HepG2 (cell line): ENCODE measurements around the gene CLEC7A. TPM values are rescaled to one million over a fixed set of nuclear protein-coding genes. Genes with fewer than 3 reads are reported as not detected.

ENCODE experiments used
- ATAC-seq: fragments of 200-7000 bp; cut with Tn5 transposase; 3 replicates; pipeline ENCODE4 v1.9.1; 2020; ENCODE audit warnings: mild to moderate bottlenecking, moderate library complexity
- BruUV-seq: library from RNA; stranded (reverse); fragments of 400-500 nt; replicated peaks from 2 replicates; lab custom pipeline; 2021; lab: Mats Ljungman, UMichigan
- CTCF ChIA-PET: fragments of 300-600 bp; formaldehyde crosslinking; extraction: SDS; loops from one replicate; lab custom pipeline; 2021; ENCODE audit warnings: low total read pairs, inconsistent platforms, low intra/inter-chr PET ratio; lab: Yijun Ruan, JAX
- POLR2A ChIA-PET: fragments of 350-600 bp; sonication (Branson Sonifier 250); formaldehyde crosslinking; loops from one replicate; lab custom pipeline; 2020; ENCODE audit warnings: antibody characterized with exemption, inconsistent platforms; lab: Yijun Ruan, JAX
- DNase-seq: peaks from one replicate; pipeline ENCODE4 v3.0.0-alpha.2; 2015; ENCODE audit warnings: low spot score
- FAIRE-seq: peaks from 3 replicates; lab custom pipeline; 2011; peaks lifted over from hg19 to GRCh38; lab: Jason Lieb, UNC
- H2AFZ ChIP-seq: one replicate; pipeline ENCODE4 v1.6.1; 2011; ENCODE audit warnings: low read length, inconsistent platforms
- H3K27ac ChIP-seq: fragments of 300-600 bp; 3 replicates; pipeline ENCODE4 v1.8.0; 2011; ENCODE audit warnings: mixed run types, mild to moderate bottlenecking, mixed read lengths, low read length, inconsistent platforms; ENCODE audit not compliant: insufficient read depth; ENCODE audit errors: extremely low read length
- H3K27me3 ChIP-seq, 2 experiments: fragments of 200-600 bp in 1 of 2; 2 replicates in 1 of 2; 3 replicates in 1 of 2; pipeline versions ENCODE4 v1.6.0 to v1.8.0; 2011; ENCODE audit warnings: low read length in 2 of 2, mild to moderate bottlenecking in 2 of 2, moderate library complexity in 2 of 2, inconsistent platforms in 1 of 2; ENCODE audit not compliant: insufficient read depth in 2 of 2, control insufficient read depth in 1 of 2
- H3K36me3 ChIP-seq, 2 experiments: fragments of 200-600 bp in 1 of 2; replicated peaks in 1 of 2; 2 replicates in 1 of 2; 3 replicates in 1 of 2; pipeline versions ENCODE4 v1.5.1 to v1.8.0; 2011; ENCODE audit warnings: low read length in 2 of 2, inconsistent platforms in 1 of 2; ENCODE audit not compliant: insufficient read depth in 2 of 2, control insufficient read depth in 1 of 2
- H3K4me1 ChIP-seq: 2 replicates; pipeline ENCODE4 v1.5.1; 2012; ENCODE audit warnings: low read length, inconsistent platforms; ENCODE audit not compliant: insufficient read depth
- H3K4me2 ChIP-seq: 2 replicates; pipeline ENCODE4 v1.6.0; 2011; ENCODE audit warnings: low read depth, low read length, inconsistent platforms
- H3K4me3 ChIP-seq, 3 experiments: fragments of 200-600 bp in 1 of 3; sonication (generic), shearing (Covaris generic) in 1 of 3; replicated peaks in 1 of 3; 2 replicates each; pipeline ENCODE4 v1.5.1; 2011 to 2016; ENCODE audit warnings: low read length in 3 of 3, inconsistent platforms in 2 of 3, low read depth in 2 of 3, mild to moderate bottlenecking in 2 of 3, control low read depth in 1 of 3, mixed read lengths in 1 of 3; ENCODE audit not compliant: insufficient read depth in 1 of 3
- H3K79me2 ChIP-seq: one replicate; pipeline ENCODE4 v1.6.1; 2011; ENCODE audit warnings: low read length, inconsistent platforms; ENCODE audit not compliant: insufficient read depth
- H3K9ac ChIP-seq: 2 replicates; pipeline ENCODE4 v1.6.0; 2011; ENCODE audit warnings: mild to moderate bottlenecking, low read depth, low read length, inconsistent platforms; ENCODE audit not compliant: insufficient read depth
- H3K9me3 ChIP-seq: 2 replicates; pipeline ENCODE4 v1.5.1; 2012; ENCODE audit warnings: mild to moderate bottlenecking, low read length
- H4K20me1 ChIP-seq: 2 replicates; pipeline ENCODE4 v1.6.0; 2011; ENCODE audit warnings: inconsistent platforms, mild to moderate bottlenecking, low read length, moderate library complexity; ENCODE audit not compliant: insufficient read depth
- FOXA3 ChIP-seq: IDR thresholded peaks from 2 replicates; pipeline ENCODE4 v1.6.1; 2016; ENCODE audit warnings: missing genetic modification reagents, missing compliant biosample characterization
- NCOA5 ChIP-seq: sonication (generic); formaldehyde crosslinking; IDR thresholded peaks from 2 replicates; pipeline ENCODE4 v1.4.0; 2020; ENCODE audit warnings: missing genetic modification reagents
- NPAS2 ChIP-seq: sonication (generic); formaldehyde crosslinking; IDR thresholded peaks from 2 replicates; pipeline ENCODE4 v1.8.0; 2022; ENCODE audit warnings: mild to moderate bottlenecking, missing genetic modification reagents, borderline replicate concordance
- TOPORS ChIP-seq: sonication (generic); formaldehyde crosslinking; IDR thresholded peaks from 2 replicates; pipeline ENCODE4 v1.8.0; 2023; ENCODE audit warnings: mild to moderate bottlenecking, missing genetic modification reagents
- YEATS2 ChIP-seq: sonication (generic); formaldehyde crosslinking; IDR thresholded peaks from 2 replicates; pipeline ENCODE4 v1.4.0; 2020; ENCODE audit warnings: missing genetic modification reagents, borderline replicate concordance
- ZFP37 ChIP-seq: sonication (generic); formaldehyde crosslinking; IDR thresholded peaks from 2 replicates; pipeline ENCODE4 v1.4.0; 2020; ENCODE audit warnings: missing genetic modification reagents, borderline replicate concordance
- ZNF530 ChIP-seq: sonication (generic); formaldehyde crosslinking; IDR thresholded peaks from 2 replicates; pipeline ENCODE4 v1.5.0; 2020; ENCODE audit warnings: low read depth, mild to moderate bottlenecking, missing genetic modification reagents
- ZNF547 ChIP-seq: sonication (generic); formaldehyde crosslinking; IDR thresholded peaks from 2 replicates; pipeline ENCODE4 v1.5.1; 2020; ENCODE audit warnings: mild to moderate bottlenecking, missing genetic modification reagents
- ZNF619 ChIP-seq: sonication (generic); formaldehyde crosslinking; IDR thresholded peaks from 2 replicates; pipeline ENCODE4 v1.4.0; 2020; ENCODE audit warnings: mild to moderate bottlenecking, missing genetic modification reagents
- ZNF747 ChIP-seq: sonication (generic); formaldehyde crosslinking; IDR thresholded peaks from 2 replicates; pipeline ENCODE4 v1.8.1; 2023; ENCODE audit warnings: missing genetic modification reagents, mild to moderate bottlenecking, borderline replicate concordance
- whole genome bisulfite sequencing: methylation state at CpG from one replicate; pipeline ENCODE4 v1.1.6; 2017; ENCODE audit warnings: low lambda C conversion rate; 5-methylcytosine and 5-hydroxymethylcytosine counted together
- in situ Hi-C: cut with HindIII; loops from 2 replicates; pipeline ENCODE4 v1.10.0; 2017; ENCODE audit warnings: low pct_unique_long_range_greater_than_20kb; ENCODE audit not compliant: extremely low pct_ligation_motif_present
- intact Hi-C: fragments of 100-400 bp; cut with micrococcal nuclease; formaldehyde crosslinking; loops from one replicate; pipeline ENCODE4 v1.10.0; 2022; ENCODE audit not compliant: unreplicated experiment
- polyA plus RNA-seq, 8 experiments: library from polyadenylated mRNA; depleted of rRNA in 3 of 8; stranded (reverse) in 7 of 8; unstranded in 1 of 8; fragments of >200 nt; fragmentation: Illumina TruSeq in 4 of 8; extraction: Trizol in 4 of 8; gene quantifications; 2 replicates each; pipeline versions ENCODE4 v1.2.1 to v1.2.3, GENCODE V29; 2011 to 2016; ENCODE audit warnings: low read depth in 4 of 8, missing spikeins in 1 of 8, mixed read lengths in 1 of 8; ENCODE audit not compliant: insufficient read depth in 1 of 8
- total RNA-seq, 5 experiments: library from RNA; depleted of rRNA; stranded (reverse); fragments of >200 nt; fragmentation: Illumina TruSeq; extraction: Trizol; gene quantifications; 2 replicates each; pipeline ENCODE4 v1.2.3, GENCODE V29; 2016; ENCODE audit warnings: low read depth in 1 of 5
- TF ChIP-seq, protein P1 (sequence below): sonication (generic); formaldehyde crosslinking; IDR thresholded peaks from 2 replicates; pipeline ENCODE4 v1.8.0; 2022; ENCODE audit warnings: mild to moderate bottlenecking, missing genetic modification reagents, moderate library complexity

CLEC7A gene
- total and polyA plus RNA-seq, 2 of the 13 experiments (the other 11 are each of a cell fraction or from before 2014, with no cell fraction given) = not detected

- Histone ChIP-seq H3K27ac (no peak overlapping the region), H3K9ac (no peak overlapping the region)
- WGBS = 0% methylated on average over 1 of the region's 1 CpG
- no peak for ATAC-seq
- POLR2A ChIA-PET = no interaction called here
- TF ChIP-seq TOPORS (CRISPR knock-in tag) (no peak), ZFP37 (no peak), NPAS2 (CRISPR knock-in tag) (no peak), ZNF547 (no peak), ZNF619 (CRISPR knock-in tag) (no peak), NCOA5 (CRISPR knock-in tag) (no peak), YEATS2 (no peak), ZNF530 (CRISPR knock-in tag) (no peak), ZNF747 (CRISPR knock-in tag) (no peak), FOXA3 (CRISPR knock-in tag) (no peak)
- TF ChIP-seq, protein P1, sequence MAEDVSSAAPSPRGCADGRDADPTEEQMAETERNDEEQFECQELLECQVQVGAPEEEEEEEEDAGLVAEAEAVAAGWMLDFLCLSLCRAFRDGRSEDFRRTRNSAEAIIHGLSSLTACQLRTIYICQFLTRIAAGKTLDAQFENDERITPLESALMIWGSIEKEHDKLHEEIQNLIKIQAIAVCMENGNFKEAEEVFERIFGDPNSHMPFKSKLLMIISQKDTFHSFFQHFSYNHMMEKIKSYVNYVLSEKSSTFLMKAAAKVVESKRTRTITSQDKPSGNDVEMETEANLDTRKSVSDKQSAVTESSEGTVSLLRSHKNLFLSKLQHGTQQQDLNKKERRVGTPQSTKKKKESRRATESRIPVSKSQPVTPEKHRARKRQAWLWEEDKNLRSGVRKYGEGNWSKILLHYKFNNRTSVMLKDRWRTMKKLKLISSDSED (CRISPR knock-in tag) = no peak
- TF ChIP-seq, all 625 proteins: peak for 0
- H3K4me2 ChIP-seq = no peak overlapping the region
- in situ Hi-C loops = no loop called here
- CTCF ChIA-PET = no interaction called here
- no peaks in the 10 kb centered on the region for H3K4me1 ChIP-seq
- H2AFZ ChIP-seq = no peak overlapping the region
- no peaks in the 10 kb centered on the region for H3K27me3 ChIP-seq
- H4K20me1 ChIP-seq = no peaks in the 10 kb centered on the region
- no TSS peak for BruUV-seq
- H3K4me3 ChIP-seq = no peak overlapping the region
- no peaks in the 10 kb centered on the region for H3K36me3 ChIP-seq
- no peaks in the 10 kb centered on the region for H3K9me3 ChIP-seq
- H3K79me2 ChIP-seq = no peaks in the 10 kb centered on the region
- FAIRE-seq (no peak), DNase-seq (no peak)
- intact Hi-C loops = no loop called here
These were observed 35.4 kb upstream of the CLEC7A start for GRCh38 chr12:10165421-10165820.
